GM21786 (cell line): ENCODE data around the gene YIPF5.

ENCODE experiments used
- ATAC-seq: cut with Tn5 transposase; IDR thresholded peaks from one replicate; pipeline ENCODE4 v1.9.1; 2021; ENCODE audit not compliant: unreplicated experiment

The YIPF5 gene

GRCh38 chr5:144170276-144171024 lies at the start of gene YIPF5, which contains the start of gene KCTD16:
TSS of gene YIPF5 (minus strand) at chr5:144170659. CDS start at chr5:144169955, 704 bp downstream.
TSS of gene KCTD16 (plus strand) at chr5:144170873.
- peak; percentile 99 for ATAC-seq

- no peak for ATAC-seq
Measured at GRCh38 chr5:144219869-144220268, 49.4 kb upstream of the YIPF5 start.

DNA sequence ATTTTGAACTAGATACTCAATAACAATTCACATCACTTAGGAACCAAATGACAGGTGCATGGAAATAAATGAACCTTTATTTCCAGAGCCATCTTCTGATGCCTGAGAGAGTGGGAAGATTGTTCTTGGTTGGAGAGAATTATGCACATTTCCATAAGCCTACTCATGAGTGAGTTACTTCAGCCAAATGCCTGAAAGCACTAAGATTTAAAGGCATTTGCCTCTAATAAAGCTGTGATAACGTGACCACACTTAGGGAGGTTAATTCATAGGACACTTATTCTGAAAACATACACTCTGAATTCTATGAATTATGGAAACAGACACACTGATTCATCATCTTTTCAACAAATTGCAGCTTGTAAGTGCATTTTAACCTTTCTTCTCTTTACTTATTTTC lies 40.2 kb upstream of the YIPF5 start:
- no peak for ATAC-seq

DNA sequence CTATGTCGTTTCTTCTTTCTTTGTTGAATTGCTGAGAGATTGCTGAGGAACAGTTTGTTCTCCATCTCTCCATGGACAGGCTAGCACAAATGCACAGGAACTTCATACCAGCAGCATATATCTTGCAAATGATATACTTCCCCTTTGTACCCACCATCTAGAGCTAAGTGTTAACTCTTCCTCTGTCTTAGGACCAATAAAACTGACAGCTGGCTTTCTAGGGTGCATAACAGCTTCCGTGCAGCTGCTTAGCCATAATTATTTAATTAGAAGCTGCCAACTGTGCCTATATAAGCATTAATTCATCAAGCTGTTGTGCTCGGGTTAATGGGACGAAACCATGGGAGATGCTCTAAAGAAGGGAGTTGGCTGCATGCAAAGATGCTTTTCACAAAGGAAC lies 38.9 kb upstream of the YIPF5 start:
- ATAC-seq, result no peak

DNA sequence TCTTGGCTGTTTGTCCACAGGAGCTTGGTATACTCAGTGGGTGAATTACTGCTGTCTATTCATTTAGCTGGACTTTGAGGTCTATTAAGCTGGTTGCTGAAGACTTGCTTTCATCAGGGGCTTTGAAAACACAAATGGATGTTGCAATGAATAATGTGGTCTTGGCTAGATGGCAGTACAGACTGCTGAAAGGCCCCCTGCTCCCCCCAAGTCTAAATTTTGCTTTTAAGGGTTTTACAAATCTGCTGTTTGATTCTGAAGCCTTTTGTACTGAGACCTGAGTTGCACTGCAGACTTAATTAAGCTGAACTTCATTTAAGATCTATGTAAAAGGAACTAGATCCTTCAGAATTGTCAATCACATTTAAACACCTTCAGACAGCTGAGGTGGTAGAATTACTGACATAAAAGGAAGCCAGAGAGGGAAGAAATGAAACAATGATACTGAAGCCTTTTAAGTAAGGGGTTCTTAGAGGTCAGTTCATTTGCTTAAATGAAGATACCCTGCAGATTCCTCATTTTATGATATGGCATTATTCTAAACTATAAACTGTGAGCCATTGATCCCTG lies 37.5 kb upstream of the YIPF5 start:
- ATAC-seq, result no peak

DNA sequence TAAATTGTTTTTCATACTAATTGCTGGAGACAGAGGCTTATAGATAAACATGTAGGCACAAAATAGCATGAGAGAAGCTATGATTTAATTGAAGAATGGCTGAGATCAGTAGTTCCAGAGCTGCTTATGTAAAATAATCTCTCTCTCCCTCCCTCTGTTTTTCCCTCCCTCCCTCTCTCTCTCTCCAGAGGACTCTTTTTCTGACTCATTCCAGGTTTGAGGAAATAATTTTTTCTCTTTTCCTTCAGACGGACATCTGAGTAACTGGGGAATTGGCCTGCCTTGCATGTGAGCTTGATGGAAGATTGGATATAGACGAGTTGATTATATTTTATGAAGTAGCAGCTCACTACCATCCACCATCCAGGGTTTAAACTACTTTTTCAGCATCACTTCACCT lies 35.7 kb upstream of the YIPF5 start:
- no peak for ATAC-seq

DNA sequence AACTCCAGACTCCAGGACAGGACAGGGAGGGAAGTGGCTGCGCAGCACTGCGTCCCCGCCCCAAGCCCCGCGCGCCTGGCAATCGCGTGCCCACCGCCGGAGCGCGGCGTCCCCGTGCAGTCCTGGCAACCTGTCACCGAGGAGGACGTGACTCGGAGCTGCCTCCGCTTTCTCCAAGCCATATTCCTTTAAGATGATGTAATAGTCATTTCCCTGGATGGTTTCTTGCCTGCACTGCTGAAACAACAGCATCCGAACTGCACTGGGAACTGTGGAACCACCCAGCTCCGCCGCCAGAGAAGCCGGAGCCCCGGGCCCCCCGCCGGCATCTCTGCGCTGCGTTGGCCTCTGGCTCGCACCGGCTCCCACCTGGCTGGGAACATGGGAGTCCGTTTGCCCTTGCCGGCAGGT lies 34.7 kb upstream of the YIPF5 start:
- ATAC-seq, result no peak

DNA sequence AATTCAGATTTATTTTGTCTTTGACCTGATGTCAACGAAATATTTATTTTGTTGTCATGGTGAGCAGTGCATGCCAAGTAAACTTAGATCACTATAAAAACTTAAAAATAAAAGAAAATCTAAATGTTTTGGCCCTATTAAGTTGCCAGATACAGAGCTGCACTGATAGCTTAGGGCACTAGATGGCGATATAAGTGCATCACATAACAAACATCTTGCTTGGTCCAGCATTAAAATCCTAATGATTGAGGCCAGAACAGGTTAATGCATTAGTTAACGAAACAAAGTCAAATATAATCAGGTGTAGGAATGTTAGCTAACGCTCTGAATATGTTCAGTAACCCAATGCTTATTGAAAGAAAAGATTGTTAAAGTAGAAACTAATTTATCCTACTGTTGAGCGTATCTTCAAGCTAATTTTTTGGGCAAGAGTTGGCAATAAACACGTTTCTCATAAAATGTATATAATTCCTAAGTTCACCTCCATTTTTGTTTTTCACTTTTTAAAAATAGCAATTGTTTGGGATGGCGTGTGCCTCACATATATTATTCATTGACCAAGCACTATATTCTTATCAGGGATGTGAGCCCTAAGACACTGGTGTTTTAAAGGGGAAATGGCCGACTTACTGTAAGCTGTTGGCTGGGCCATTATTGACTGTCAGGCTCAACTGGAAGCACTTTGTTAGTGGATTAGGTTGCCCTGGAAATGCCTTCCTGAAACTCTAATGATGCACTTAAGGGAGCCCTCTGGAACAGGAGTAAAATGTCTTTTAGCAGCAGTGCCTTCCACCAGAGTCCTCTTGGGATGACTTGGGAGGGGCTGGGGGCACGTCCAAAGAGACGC lies 33.5 kb upstream of the YIPF5 start:
- ATAC-seq, result peak; percentile 86

DNA sequence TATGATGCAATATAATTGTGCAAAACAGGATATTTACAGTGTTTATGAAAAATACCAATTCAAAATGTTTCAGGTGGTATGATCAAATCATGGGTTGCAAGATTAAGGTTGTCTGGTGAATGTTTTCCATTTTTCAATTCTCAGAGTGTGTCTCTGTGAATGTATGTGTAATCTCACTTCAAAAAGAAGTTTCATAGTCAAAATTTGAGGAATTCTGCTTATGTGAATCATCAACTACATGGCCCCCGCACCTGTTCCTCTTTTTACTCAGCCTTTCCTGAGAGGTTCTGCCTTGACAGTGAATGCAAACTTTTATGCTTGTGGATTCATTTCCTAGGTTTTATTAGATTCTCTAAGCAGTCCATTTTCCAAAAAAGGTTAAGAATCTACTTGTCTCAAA lies 32.3 kb upstream of the YIPF5 start:
- no peak for ATAC-seq

DNA sequence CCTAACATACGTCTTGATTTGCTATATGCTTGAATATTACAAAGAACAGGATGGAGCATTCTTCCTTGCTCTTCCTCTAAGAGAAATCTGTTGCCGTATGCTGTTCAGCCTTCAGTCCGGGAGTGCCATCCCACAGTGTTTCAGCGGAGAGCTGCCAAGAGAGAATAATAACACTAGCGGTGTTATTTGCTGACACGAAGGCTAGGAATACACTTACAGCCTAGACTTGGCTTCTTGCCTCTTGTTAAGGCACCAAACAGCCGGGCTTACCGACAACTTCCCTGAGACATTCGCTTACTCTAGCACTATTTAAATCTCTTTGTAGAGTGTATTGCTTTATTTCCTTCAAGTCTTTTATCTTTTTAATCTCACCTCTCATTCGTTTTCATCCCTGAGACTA lies 31.6 kb upstream of the YIPF5 start:
- no peak for ATAC-seq

GRCh38 chr5:144201588-144201987 lies 31.1 kb upstream of the YIPF5 start:
- ATAC-seq, result no peak

DNA sequence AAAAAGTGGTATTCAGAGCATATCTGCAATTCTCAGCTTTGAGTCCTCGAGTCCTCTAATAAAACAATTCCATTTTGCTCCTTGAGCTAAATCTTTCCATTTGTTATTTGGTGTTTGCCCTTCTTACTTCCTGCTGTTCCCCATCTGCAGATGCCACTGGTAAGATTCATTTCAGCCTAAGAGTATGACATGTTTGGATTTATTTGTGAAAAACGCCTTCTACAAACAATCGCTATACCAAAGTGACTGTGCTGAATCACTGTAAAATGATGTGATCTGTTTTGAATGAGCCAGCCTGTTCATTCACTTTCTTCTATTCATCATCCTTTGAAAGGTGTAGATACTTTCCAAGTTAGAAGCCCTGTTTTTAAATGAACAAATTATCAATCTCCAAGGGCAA lies 27.9 kb upstream of the YIPF5 start:
- no peak for ATAC-seq

- ATAC-seq, result no peak
Measured at GRCh38 chr5:144196612-144197011, 26.2 kb upstream of the YIPF5 start.

DNA sequence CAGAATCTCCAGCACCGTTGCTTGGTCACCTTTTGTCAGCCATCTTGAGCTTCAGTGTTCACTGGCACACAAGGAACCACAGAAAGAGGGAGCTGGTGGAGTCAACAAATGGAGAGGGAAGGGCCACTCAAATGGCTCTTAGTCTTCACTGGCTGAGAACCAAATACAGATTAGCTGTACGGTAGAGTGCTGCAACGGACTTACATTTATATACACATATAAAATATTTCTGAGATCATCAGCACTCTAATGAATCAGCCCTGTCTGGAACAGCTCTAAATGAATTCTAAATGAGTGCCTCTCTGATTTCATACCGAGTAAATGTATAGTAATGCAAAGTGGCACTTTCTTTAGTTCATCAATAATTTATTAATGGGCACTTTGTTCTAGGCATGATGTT lies 25.0 kb upstream of the YIPF5 start:
- ATAC-seq, result no peak

GRCh38 chr5:144194144-144194543 lies 23.7 kb upstream of the YIPF5 start:
- no peak for ATAC-seq

GRCh38 chr5:144192661-144193060 lies 22.2 kb upstream of the YIPF5 start:
- no peak for ATAC-seq

DNA sequence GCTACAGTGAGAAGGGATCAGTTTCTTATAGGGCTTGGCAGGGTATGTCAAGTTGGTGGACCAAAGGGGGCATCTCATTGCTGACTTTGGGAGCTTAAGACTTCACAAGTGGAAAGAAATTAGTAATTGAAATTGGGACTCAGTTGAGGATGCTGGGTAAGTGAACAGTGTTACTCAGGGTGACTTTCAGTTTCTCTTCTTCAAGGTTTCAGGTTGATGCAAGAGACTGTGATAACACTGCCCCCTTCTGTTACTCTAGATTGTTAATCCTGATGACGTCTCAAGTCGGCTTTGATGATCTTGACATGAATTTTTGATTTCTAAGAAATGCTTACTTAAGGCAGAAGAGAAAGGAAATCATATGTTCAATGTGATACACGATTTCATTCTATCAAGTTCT lies 21.5 kb upstream of the YIPF5 start:
- ATAC-seq, result peak; percentile 82

DNA sequence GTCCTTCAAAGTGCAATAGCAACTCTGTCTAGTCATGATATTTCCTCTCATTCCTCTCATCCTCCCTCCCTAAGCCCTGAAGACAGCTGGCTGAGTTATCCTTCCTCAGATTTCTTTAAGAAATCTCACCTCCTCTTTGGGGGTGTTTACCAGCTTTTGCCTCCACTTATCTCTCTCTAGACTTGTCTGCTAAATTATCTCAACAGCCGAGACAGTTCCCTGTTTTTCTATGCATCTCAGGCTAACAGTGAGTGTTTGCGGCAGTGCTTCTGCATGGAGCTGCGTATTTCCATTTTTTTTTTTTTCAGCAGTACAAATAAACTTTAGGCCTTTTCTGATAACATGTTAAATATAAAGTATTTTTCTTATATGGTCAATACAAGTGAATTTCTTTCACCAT lies 21.1 kb upstream of the YIPF5 start:
- ATAC-seq, result no peak

DNA sequence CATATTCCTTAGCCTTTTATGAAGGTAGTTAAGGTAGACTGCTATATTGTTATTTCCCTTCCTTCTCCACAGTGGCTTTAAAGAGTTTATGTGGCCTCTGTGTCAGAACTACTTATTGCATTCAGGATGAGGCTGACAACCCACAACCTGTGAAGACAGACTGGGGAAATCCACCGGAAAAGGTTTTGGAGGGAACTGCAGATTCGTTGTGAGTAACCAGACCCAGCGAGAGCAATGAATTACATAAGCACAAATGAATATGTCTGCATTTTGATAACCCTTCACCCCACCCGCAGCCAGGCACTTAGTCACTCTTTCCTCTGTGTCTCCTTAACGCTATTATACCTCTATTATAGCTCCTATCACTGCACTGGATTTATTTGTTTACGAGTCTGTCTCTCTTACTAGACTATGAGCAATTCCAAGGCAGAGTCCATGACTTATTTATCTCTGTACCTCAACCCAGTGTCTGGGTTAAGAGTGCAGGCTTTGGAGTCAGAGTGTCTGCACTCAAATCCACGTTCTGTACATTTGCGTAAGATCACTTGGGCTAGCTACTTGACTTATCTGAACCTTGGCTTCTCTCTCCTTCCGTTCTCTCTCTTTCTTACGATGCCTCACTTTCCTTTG lies 19.5 kb upstream of the YIPF5 start:
- peak; percentile 55 for ATAC-seq

DNA sequence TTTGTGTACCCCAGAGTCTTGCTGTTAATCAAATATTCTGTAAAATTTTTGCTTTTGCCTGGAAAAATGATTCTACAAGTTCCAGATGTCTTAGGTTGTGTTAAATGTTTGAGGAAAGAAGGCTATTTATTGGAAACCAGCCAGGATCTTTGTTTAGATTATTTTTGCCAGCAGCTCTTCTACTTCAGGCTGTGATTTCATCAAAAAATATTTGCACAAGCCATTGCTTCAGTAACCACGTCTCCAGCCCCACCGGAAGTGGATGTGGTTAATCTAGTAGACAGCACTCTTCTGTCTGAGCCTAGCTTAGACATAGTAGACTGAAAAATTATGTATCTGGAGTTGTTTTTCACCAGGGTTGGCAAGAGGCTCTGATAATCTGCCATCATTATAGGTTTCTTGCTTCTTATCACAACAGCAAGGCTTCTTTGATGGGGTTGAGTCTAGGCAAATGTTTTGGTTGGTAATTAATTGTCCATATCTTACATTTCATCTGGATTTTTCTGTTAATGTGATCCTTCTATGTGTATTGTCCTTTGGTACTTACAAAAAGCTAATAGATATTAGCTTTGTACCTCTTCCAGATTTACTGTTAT lies 17.3 kb upstream of the YIPF5 start:
- ATAC-seq, result peak; percentile 74

- no peak for ATAC-seq
Measured at GRCh38 chr5:144183254-144183889, 12.9 kb upstream of the YIPF5 start.
